ENCODE results near the gene TRIM38. TPM values are rescaled to one million over a fixed set of nuclear protein-coding genes. Genes with fewer than 3 reads are reported as not detected.

The TRIM38 gene
- total RNA-seq, 2 donors from 2014 or later: 2.5 to 5.2 TPM

DNA sequence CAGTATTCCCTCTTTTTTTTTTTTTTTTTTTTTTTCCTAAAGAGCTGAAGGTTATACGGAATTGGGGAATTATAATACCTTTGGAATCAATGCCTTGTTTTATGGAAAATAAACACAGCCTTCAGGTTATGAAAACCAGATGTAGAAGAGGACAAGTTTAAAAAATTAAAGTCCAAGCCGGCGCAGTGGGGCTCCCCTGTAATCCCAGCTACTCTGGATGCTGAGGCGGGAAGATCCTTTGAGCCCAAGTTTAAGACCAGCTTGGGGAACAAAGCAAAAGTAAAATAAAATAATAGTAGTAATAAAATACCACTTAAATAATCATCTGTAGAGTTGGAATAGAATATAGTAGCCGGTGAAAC lies 57.3 kb downstream of the TRIM38 start:
- DNase-seq (ENCODE audit: low spot score): no peak
- TF ChIP-seq, protein P1, sequence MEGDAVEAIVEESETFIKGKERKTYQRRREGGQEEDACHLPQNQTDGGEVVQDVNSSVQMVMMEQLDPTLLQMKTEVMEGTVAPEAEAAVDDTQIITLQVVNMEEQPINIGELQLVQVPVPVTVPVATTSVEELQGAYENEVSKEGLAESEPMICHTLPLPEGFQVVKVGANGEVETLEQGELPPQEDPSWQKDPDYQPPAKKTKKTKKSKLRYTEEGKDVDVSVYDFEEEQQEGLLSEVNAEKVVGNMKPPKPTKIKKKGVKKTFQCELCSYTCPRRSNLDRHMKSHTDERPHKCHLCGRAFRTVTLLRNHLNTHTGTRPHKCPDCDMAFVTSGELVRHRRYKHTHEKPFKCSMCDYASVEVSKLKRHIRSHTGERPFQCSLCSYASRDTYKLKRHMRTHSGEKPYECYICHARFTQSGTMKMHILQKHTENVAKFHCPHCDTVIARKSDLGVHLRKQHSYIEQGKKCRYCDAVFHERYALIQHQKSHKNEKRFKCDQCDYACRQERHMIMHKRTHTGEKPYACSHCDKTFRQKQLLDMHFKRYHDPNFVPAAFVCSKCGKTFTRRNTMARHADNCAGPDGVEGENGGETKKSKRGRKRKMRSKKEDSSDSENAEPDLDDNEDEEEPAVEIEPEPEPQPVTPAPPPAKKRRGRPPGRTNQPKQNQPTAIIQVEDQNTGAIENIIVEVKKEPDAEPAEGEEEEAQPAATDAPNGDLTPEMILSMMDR (IDR thresholded peaks at IDR 0.05): no peak
- no peaks in the 10 kb centered on the region for H3K9me3 ChIP-seq
- peaks cover 0 to 15% of the 10 kb centered on the region in 2 donors for H3K4me1 ChIP-seq
- H3K27ac ChIP-seq: peak overlapping the region; percentile 95 to 97
- no peaks in the 10 kb centered on the region for H3K36me3 ChIP-seq
- no peaks in the 10 kb centered on the region for H3K27me3 ChIP-seq
- H3K4me3 ChIP-seq: peak overlapping the region; percentile 65 to 68

DNA sequence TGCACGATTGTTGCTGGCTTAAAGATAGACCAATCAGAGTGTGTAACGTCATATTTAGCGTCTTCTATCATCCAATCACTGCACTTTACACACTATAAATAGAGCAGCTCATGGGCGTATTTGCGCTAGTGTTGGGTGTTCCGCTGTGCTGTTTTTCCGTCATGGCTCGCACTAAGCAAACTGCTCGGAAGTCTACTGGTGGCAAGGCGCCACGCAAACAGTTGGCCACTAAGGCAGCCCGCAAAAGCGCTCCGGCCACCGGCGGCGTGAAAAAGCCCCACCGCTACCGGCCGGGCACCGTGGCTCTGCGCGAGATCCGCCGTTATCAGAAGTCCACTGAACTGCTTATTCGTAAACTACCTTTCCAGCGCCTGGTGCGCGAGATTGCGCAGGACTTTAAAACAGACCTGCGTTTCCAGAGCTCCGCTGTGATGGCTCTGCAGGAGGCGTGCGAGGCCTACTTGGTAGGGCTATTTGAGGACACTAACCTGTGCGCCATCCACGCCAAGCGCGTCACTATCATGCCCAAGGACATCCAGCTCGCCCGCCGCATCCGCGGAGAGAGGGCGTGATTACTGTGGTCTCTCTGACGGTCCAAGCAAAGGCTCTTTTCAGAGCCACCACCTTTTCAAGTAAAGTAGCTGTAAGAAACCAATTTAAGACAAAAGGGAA lies 57.9 kb downstream of the TRIM38 start:
- Histone ChIP-seq H3K27ac (peak overlapping the region; percentile 95 to 97), H3K27me3 (no peaks in the 10 kb centered on the region), H3K4me3 (peak overlapping the region; percentile 65 to 68), H3K9me3 (no peaks in the 10 kb centered on the region), H3K36me3 (no peaks in the 10 kb centered on the region), H3K4me1 (peaks cover 0 to 21% of the 10 kb centered on the region in 2 donors)
- peak; percentile 93 for DNase-seq (ENCODE audit: low spot score)
- TF ChIP-seq, protein P1 (IDR thresholded peaks at IDR 0.05): no peak

DNA sequence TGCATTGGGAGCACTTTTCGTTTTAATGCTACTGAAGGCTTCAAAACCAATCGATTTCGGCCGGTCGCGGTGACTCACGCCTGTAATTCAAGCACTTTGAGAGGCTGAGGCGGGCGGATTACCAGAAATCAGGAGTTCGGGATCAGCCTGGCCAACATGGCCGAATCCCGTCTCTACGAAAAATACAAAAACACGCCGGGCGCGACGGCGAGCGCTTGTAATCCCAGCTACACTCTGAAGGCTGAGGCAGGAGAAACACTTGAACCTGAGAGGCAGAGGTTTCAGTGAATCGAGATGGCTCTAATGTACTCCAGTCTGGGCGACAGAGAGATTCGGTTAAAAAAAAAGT lies 58.4 kb downstream of the TRIM38 start:
- peak overlapping the region; percentile 95 to 97 for H3K27ac ChIP-seq
- no peaks in the 10 kb centered on the region for H3K27me3 ChIP-seq
- H3K4me3 ChIP-seq: peak overlapping the region; percentile 65 to 68
- no peaks in the 10 kb centered on the region for H3K9me3 ChIP-seq
- no peaks in the 10 kb centered on the region for H3K36me3 ChIP-seq
- TF ChIP-seq, protein P1 (IDR thresholded peaks at IDR 0.05): no peak
- H3K4me1 ChIP-seq: peaks cover 0 to 24% of the 10 kb centered on the region in 2 donors
- DNase-seq (ENCODE audit: low spot score): peak; percentile 77

DNA sequence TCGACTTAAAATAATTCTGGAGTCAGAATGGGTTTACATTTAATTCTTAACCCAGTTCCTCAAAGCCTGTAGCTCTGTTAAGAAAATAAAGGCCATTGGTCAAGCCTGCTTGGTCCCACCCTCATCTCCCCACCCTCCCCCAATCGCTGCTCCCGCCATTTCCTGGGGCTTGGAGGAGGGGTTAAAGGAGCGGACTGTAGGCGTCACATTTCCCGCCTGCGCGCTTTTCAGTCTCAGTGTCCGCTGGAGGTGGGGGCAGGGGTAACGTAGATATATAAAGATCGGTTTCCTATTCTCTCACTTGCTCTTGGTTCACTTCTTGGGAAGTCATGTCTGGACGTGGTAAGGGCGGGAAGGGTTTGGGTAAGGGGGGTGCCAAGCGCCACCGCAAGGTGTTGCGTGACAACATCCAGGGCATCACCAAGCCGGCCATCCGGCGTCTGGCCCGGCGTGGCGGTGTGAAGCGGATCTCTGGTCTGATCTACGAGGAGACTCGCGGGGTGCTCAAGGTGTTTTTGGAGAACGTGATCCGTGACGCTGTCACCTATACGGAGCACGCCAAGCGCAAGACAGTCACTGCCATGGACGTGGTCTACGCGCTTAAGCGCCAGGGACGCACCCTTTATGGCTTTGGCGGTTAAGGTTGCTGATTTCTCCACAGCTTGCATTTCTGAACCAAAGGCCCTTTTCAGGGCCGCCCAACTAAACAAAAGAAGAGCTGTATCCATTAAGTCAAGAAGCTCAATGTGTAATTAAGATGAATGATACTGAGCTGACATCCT lies 58.9 kb downstream of the TRIM38 start:
- H3K9me3 ChIP-seq: no peaks in the 10 kb centered on the region
- H3K4me3 ChIP-seq: peak overlapping the region; percentile 65 to 68
- peaks cover 0 to 23% of the 10 kb centered on the region in 2 donors for H3K4me1 ChIP-seq

DNA sequence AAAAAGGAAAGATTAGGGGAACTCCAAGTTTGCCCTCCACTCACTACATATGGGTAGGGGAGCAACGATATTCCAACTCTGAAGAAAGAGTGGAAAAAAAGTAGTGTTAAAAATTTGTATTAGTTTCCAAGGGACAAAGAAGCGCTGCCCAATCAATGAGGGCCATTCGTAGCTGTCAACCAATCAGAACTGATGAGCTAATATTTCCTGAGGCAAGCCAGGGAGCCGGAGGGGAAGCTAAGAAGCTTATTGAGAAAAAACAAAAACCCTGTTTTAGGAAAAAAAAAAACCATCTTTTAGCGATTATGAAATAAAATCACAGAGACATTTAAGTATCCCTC lies 59.5 kb downstream of the TRIM38 start:
- H3K36me3 ChIP-seq: no peaks in the 10 kb centered on the region
- peak; percentile 89 for DNase-seq (ENCODE audit: low spot score)
- TF ChIP-seq, protein P1 (IDR thresholded peaks at IDR 0.05): no peak
- peaks cover 0 to 23% of the 10 kb centered on the region in 2 donors for H3K4me1 ChIP-seq
- H3K9me3 ChIP-seq: no peaks in the 10 kb centered on the region
- peak overlapping the region; percentile 65 to 68 for H3K4me3 ChIP-seq
- no peaks in the 10 kb centered on the region for H3K27me3 ChIP-seq
- peak overlapping the region; percentile 95 to 97 for H3K27ac ChIP-seq

More for the DNA sequence above, 58.9 kb downstream of the TRIM38 start:
- no peaks in the 10 kb centered on the region for H3K27me3 ChIP-seq
- TF ChIP-seq, protein P1 (IDR thresholded peaks at IDR 0.05): no peak
- H3K27ac ChIP-seq: peak overlapping the region; percentile 95 to 97
- no peaks in the 10 kb centered on the region for H3K36me3 ChIP-seq
- peak; percentile 96 for DNase-seq (ENCODE audit: low spot score)
